ENCODE measurements around the gene FRMD1.
"Not testable (repeated sequence)": the region's sequence is repeated elsewhere in the genome, so short reads cannot be mapped to it uniquely, and the experiment has no call there.

Gene FRMD1

GRCh38 chr6:168081858-168082546 is 3.0 kb upstream of the FRMD1 start:
- in situ Hi-C loops (cut with MboI; ENCODE audit: low sequenced_read_pairs), result no loop called here

- in situ Hi-C loops (cut with MboI; ENCODE audit: low sequenced_read_pairs), result no loop called here
Observed at GRCh38 chr6:168080393-168081077, 1.5 kb upstream of the FRMD1 start.

GRCh38 chr6:168078175-168078942 is 653 bp downstream of the FRMD1 start:
- in situ Hi-C loops (cut with MboI; ENCODE audit: low sequenced_read_pairs), result no loop called here

GRCh38 chr6:168077401-168077800 is 1.6 kb downstream of the FRMD1 start:
- in situ Hi-C loops (cut with MboI; ENCODE audit: low sequenced_read_pairs), result not testable (repeated sequence)

- in situ Hi-C loops (cut with MboI; ENCODE audit: low sequenced_read_pairs), result no loop called here
Observed at GRCh38 chr6:168075787-168076202, 3.2 kb downstream of the FRMD1 start.

GRCh38 chr6:168075216-168075615 is 3.8 kb downstream of the FRMD1 start:
- in situ Hi-C loops (cut with MboI; ENCODE audit: low sequenced_read_pairs), result no loop called here

- in situ Hi-C loops (cut with MboI; ENCODE audit: low sequenced_read_pairs), result no loop called here
Observed at GRCh38 chr6:168073937-168074730, 4.9 kb downstream of the FRMD1 start.

- in situ Hi-C loops (cut with MboI; ENCODE audit: low sequenced_read_pairs), result no loop called here
Observed at GRCh38 chr6:168072730-168073129, 6.3 kb downstream of the FRMD1 start.

- in situ Hi-C loops (cut with MboI; ENCODE audit: low sequenced_read_pairs), result no loop called here
Observed at GRCh38 chr6:168072261-168072660, 6.8 kb downstream of the FRMD1 start.

- in situ Hi-C loops (cut with MboI; ENCODE audit: low sequenced_read_pairs), result no loop called here
Observed at GRCh38 chr6:168071620-168072019, 7.4 kb downstream of the FRMD1 start.

- in situ Hi-C loops (cut with MboI; ENCODE audit: low sequenced_read_pairs), result no loop called here
Observed at GRCh38 chr6:168070804-168071203, 8.2 kb downstream of the FRMD1 start.

GRCh38 chr6:168067081-168067759 is 11.8 kb downstream of the FRMD1 start:
- in situ Hi-C loops (cut with MboI; ENCODE audit: low sequenced_read_pairs), result no loop called here

GRCh38 chr6:168064226-168064807 is 14.7 kb downstream of the FRMD1 start:
- in situ Hi-C loops (cut with MboI; ENCODE audit: low sequenced_read_pairs), result no loop called here

- in situ Hi-C loops (cut with MboI; ENCODE audit: low sequenced_read_pairs), result no loop called here
Observed at GRCh38 chr6:168063431-168063830, 15.6 kb downstream of the FRMD1 start.

- in situ Hi-C loops (cut with MboI; ENCODE audit: low sequenced_read_pairs), result no loop called here
Observed at GRCh38 chr6:168062346-168063289, 16.4 kb downstream of the FRMD1 start.

GRCh38 chr6:168061269-168062210 is 17.5 kb downstream of the FRMD1 start:
- in situ Hi-C loops (cut with MboI; ENCODE audit: low sequenced_read_pairs), result no loop called here

- in situ Hi-C loops (cut with MboI; ENCODE audit: low sequenced_read_pairs), result no loop called here
Observed at GRCh38 chr6:168060521-168060931, 18.5 kb downstream of the FRMD1 start.
